GM21576 (cell line): ENCODE results near the gene B4GALT1.
"Not testable (repeated sequence)": the region's sequence is repeated elsewhere in the genome, so short reads cannot be mapped to it uniquely, and the experiment has no call there.

ENCODE experiments used
- ATAC-seq: cut with Tn5 transposase; IDR thresholded peaks from one replicate; pipeline ENCODE4 v1.9.1; 2021; ENCODE audit warnings: mild to moderate bottlenecking, moderate library complexity; ENCODE audit not compliant: unreplicated experiment

Gene B4GALT1

DNA sequence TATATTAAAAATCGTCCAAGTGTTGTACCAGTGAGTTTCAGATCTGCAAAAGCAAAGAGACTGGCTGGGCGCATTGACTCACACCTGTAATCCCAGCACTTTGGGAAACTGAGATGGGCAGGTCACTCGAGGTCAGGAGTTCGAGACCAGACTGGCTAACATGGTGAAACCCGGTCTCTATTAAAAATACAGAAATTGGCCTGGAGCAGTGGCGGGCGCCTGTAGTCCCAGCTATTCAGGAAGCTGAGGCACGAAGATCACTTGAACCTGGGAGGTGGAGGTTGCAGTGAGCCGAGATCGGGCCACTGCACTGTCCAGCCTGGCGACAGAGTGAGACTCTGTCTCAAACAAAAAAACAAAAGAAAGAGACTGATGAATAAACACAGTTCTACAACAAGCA, 18.3 kb upstream of the B4GALT1 start:
- ATAC-seq, result no peak

DNA sequence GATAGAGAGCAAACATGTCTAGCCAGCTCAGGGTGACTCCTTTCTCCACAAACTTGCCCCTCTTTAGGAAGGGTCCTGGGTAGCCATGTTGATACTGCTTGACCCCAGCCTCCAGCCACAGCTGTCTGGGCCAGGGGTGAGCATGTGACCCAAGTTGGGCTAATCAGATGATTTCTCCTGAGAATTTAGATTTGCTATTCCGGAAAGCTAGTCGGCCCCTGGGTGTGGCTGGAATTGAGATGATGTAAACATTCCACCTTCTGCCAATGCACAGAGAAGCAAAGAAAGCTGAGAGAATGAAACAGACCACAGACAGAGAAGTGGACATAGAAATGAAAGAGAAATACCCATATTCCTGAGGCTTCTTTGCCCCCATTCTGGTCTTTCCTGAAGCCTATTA, 17.8 kb upstream of the B4GALT1 start:
- ATAC-seq, result no peak

DNA sequence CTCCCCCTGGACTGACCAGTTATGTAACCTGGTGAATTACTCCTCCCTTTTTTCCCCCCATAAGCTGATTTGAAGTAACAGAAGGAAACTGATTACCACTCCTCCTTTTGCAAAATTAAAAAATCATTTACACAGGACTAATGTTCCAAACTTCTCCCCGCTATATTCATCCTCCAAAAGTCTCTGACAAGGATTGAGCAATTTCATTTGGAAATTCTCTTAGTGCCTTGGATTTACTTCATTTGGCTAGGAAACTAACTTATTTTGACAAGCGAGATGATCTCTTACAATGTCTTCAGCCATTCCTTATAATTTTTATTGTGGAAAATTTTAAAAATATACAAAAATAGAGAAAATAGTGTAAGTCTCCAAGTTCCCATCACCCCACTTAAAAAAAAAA, 15.4 kb upstream of the B4GALT1 start:
- no peak for ATAC-seq

DNA sequence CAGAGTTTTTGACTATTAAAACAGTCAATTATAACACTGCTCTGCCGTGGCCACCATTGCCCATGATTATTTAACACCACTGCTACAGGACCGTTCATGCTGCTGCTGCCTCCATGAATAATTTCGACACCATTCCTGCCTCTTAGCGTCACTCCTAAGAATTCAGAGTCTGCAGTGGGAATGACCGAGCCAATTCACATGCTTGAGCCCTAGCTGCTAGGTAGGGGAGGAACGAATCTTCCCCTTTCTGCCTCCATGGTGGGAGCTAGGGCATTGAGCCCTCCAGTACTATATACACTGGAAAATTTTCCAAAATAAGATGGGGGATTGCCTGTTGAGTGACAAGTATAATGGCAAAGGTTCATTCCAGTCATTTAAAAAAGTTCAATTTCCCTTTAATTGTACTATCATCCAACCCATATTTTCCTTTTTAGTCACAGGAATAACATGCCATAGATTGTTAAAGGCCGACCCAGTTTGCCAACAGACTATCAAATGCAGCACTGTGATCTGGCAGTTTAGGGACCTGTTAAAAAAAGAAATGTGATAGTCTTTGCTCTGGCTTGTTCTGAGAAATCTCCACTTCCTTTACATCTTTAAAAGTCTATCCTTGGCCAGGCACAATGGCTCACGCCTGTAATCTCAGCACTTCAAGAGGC, 13.5 kb upstream of the B4GALT1 start:
- no peak for ATAC-seq

DNA sequence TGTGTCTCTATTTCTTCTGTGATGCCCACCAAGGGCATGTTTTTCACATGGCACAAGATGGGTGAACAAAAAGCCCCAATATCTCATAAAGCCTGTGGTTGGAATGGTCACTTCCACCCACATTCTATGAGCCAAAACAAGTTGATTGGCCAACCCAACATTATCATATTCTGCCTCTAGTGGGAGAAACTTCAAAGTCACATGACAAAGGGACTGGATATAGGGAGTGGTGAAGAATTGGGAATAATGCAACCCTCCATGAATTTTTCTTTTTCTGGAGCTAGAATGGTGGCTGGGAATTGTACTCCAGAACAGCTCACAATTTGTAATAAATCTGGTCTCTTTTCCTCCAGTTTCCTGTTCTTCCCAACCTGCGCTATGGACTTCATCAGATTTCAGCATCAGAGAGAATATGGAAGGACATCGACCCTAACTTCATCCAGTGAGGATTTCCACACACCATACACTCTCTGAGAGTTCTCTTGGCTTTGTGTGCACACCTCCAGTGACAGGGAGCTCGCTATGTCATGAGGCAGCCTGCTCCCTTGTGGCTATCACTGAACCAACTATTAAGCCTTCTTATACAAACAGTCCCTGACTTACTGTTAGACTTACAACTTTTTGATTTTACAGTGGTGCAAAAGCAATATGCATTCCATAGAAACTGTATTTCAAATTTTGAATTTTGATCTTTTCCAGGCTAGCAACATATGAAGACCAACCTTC, 12.0 kb upstream of the B4GALT1 start:
- ATAC-seq, result no peak

DNA sequence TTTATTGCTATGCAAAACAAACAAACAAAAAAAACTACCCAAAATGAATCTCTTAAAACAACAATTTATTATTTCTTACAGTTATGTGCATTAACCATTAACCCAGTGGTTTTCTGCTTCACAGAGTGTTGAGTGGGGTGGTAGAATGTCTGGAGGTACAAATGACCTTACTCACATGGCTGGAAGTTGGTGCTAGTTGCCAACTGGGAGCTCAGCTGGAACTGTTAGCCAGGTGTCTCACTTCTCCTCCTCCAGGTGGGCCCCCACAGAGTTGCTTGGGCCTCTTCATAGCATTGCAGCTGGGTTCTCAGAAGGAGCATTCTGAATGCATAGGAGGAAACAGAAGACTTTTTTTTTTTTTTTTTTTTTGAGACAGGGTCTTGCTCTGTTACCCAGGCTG, 10.5 kb upstream of the B4GALT1 start:
- ATAC-seq, result peak; percentile 70

GRCh38 chr9:33177086-33177485, 9.9 kb upstream of the B4GALT1 start:
- no peak for ATAC-seq

DNA sequence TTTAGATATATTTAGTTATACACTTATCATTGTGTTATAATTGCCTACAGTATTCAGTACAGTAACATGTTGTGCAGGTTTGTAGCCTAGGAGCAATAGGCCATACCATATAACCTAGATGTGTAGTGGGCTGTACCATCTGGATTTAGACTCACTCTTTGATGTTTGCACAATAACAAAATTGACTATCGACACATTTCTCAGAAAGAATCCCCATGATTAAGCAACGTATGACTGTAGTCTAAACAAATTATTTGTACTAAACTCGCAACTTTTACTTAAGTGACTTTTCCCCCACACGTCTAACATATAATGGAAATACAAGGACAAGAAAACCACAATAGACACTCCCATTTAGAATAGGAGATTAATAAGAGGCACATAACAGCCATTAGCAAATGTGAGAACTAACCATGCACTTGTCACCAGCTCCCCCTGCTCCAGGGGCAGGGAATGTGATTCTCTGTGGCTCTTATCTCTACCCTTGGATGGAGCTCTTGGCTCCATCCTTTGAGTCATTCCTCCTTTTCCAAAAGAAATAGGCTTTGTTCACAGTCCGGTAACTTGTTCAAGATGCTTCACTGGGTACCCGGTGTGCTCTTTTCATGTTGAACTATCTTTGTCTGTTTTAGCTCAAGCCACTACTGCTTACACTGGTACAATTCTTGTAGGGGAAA, 8.7 kb upstream of the B4GALT1 start:
- ATAC-seq, result no peak

DNA sequence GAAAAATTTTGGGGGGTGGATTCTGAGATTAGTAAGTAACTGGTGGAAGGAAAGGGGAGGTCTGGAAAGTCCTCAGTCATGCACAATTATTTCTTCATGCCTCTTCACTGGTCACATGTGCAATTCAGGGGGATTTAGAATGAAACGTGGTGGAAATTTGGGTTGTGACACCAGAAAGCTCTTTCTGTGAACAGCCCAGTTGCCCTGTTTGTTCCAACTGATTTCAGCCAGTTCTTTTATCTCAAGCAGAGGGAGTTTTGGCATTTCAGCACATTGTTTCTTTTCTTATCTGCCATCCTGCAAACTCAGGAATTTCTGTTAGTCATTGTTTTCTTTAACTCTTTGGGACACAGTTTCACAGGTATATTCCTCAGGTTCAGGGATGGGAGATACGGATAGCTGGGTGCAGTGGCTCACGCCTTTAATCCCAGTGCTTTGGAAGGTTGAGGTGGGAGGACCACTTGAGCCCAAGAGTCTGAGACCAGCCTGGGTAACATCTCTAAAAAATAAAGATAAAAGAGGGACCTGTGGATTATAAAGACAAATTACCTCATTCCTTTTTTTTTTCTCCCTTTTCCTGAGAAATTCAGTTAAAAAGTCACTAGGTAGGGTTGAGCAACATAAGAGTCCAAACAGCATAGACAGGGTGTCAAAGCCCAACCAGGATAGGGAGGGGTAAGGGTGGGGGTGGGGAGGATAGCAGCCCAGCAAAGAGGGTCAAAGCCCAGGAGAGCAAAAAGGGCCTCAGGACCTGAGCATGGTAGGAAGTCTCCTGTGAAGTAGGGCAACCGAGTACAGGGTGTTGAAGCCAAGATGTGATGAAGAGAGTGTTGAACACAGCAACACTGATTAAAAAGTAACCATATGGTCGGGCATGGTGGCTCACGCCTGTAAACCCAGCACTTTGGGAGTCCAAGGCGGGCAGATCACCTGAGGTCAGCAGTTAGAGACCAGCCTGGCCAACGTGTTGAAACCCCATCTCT, 5.4 kb upstream of the B4GALT1 start:
- no peak for ATAC-seq

DNA sequence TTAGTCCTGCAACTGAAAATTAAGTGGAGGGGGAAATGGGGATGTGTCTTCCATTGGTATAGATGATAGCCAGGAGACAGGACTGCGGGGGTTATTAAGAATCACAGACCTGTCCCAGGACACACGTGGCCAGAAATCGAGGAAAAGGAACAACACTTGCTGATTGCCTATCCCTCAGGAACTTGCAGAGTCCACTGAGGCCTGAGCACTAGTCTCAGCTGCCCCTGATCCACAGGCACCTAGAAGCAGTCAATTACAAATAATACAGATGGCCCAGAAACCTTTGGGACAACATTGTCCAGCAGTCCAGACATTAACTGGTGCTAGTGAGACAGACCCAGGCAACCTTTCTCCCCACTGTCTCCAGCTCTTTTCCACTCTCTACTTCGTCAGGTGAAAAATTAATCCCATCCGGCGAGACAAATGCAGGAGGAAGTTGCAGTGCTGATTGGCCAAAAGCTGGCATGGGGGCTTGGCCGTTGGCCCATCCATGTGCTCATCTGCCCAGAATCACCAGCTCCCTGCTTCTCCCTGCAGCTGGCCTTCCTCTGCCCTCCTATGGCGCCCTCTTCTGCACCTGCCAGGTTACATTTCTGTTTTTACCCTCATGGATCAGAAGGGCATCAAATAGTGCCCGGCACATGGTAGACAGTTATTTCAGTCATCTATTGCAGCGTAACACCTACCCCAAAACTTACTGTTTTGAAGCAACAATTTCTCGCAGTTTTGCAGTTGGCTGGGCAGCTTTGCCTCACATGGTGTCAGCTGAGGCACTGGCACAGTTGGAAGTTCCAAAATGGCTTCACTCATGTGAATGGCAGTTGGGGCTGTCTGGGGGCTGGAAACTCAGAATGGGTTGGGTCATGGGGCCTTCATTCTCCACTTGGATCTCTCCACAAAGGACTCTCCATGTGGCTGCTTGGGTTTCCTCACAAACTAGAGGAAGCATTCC, 3.6 kb upstream of the B4GALT1 start:
- no peak for ATAC-seq

- no peak for ATAC-seq
Measured at GRCh38 chr9:33168941-33169544, 1.9 kb upstream of the B4GALT1 start.

- no peak for ATAC-seq
Measured at GRCh38 chr9:33167972-33168461, 881 bp upstream of the B4GALT1 start.

GRCh38 chr9:33166231-33167083, 679 bp downstream of the B4GALT1 start:
- peak; percentile 1 for ATAC-seq

DNA sequence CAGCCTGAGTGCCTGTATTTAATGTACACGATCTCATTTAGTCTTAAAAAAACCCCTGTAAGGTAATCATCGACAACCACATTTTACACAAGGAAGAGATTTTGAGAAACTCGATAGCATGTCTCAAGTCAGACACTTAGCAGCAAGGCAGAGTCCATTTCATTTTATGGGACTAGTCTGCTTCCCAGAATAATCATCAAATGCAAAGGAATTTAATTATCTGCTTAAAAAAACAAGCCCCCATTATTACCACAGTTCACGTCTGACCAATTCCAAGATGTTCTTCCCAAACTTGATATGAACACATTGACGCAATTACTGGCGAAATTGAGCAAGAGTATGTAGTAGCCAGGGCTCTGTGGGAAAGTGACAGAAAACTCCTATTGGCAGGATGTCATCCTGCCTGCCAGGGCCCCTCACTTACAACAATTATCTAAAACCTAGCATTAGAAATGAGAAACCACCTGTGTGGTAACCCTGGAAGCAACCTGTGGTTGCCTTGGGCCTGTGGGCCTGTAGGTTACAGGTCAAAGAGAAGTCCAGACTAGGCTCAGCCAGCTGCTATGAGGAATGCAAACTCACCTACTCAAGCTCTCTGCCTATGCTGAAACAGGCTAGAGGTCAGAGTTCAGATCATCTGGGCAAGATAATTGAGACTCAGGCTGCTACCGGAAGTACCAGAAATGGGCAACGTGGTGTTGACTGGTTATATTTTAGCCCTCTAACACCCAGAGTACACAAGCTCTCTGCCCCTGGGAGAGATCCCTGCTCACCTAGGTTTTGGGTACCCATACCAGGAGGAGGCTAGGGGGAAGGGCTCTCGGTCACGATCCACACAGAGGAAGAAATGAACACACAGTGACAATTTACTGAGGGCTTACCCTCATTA, 1.6 kb downstream of the B4GALT1 start:
- peak; percentile 28 for ATAC-seq

GRCh38 chr9:33164921-33165262, 2.2 kb downstream of the B4GALT1 start:
- ATAC-seq, result not testable (repeated sequence)

GRCh38 chr9:33164138-33164809, 2.9 kb downstream of the B4GALT1 start:
- no peak for ATAC-seq
